ENCODE results near the gene CLIP1.
"Not testable (repeated sequence)": the region's sequence is repeated elsewhere in the genome, so short reads cannot be mapped to it uniquely, and the experiment has no call there.

CLIP1 gene

DNA sequence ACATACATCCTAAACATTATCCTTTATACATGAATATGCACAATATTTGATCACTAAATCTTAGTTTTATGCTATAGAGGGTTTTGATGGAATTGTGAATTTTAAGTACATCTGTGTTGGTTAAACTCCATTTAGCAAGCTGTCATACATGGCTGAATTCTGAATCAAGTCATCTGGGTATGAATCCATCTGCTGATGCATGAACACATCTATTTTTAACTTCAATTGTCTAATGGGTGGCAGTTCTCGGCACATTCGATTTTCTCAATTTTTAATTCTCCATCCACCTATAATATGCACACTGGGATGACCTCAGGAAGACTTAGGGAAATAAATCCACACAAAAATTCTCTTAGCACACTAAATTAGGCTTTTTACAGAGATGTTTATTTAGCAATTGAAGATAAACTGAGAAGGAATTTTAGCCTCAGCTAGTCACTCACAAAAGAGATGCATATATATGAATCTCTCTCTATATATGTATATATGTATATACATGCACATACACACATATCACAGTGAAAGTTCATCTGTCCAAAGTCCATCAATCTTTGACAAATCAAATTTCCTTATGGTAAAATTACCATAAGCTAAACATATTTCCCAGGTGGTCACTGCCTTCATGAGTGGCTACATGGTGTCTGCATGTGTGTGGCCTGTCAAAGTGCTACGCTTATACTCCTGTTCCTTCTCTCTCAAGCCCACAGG, 111.7 kb downstream of the CLIP1 start:
- peak; percentile 24 for DNase-seq (ENCODE audit: low spot score)

DNA sequence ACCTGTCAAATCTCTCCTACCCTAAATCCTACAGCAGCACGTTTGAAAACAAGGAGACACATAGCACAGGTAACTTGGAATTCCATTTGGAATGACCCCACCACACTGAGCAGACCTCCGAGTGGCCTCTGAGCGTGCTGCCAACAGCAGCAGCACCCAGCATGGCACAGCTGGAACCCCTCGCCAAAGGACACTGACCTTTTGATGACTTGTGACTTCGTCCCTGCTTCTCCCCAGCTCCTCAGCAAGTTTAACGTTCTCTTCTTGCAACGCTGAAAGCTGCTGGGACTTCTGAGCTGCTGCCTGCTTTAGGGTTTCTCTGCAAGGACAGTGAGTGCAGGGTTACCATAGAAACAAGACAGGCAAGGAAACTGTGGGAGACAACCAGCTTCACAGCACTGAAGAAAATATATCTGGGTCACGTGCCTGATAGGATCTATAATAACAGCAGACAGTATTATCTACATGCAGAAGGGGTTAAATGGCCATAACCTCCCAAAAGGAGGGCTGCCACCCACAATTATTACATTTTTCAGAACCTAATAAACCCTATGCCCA, 112.8 kb downstream of the CLIP1 start:
- DNase-seq (ENCODE audit: low spot score): peak; percentile 60

DNA sequence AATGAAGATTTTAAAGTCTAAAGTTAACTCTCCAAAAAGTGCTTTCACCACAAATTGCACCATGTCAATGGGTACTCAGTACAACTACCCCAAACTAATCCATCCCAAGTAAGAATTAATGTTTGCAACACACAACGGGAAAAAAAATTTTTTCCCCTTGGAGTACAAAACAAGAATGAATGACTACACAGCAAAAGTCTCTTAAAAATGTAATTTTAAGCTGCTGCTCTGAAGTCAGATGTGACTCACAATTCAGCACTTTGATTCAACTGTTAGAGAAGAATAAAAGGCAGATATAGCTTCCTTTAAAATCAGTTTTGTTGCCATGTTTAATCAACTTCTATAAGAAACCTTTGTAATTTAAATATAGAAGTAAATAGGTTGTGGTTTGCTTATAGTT, 113.7 kb downstream of the CLIP1 start:
- no peak for DNase-seq (ENCODE audit: low spot score)

DNA sequence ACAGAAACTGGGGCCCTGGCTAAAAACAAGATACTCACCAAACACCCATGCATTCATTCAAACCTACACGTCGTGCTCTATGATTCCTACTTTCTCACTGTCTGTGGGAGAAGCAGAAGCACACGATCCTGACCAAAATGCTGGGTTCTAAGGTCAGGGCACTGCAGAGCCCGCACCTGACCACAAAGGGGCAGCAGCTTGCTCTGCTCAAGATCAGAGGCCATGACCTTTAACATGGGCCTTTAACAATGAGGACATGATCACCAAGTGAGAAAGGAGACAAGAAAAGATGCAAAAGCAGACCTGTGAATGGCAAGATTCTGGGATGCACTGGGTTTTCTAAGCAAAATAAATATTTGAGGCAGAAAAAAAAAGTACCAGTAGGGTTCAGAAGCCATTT, 116.1 kb downstream of the CLIP1 start:
- no peak for DNase-seq (ENCODE audit: low spot score)

DNA sequence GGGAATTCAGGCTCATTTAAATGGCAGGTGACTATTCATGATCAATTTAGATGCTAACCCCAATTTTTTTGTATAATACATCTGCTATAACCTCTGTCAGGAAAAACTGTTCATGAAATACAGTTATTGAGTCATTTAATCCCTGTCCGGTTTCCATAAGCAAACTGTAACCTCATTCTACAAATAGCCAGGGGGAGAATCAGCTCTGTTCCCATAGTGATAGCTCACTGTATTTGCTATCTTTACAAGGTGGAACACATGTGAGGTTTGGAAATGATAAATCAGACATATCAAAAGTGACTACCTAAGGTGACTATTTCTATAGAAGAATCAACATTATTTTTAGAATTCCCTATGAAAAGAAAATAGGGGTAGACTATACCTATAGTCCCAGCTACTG, 117.5 kb downstream of the CLIP1 start:
- DNase-seq (ENCODE audit: low spot score): no peak

DNA sequence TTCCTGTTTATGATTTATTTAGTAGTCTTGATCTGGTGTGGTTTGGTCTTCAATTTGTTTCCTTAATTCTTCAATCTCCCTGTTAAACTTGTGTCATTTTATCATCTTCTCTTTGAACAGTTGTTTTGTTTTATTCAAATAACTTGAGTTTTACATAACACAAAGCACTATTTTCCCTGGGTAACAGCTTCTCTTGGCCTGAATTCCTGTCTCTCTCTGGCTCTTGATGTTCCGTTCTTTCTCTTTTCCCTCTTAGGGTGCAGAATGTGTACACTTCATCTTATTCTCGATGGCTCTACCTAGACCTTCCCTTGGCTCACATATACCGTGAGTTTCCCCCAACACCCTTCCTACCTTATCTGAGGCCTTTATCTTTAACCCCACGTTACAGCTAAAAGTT, 119.4 kb downstream of the CLIP1 start:
- DNase-seq (ENCODE audit: low spot score): peak; percentile 33

DNA sequence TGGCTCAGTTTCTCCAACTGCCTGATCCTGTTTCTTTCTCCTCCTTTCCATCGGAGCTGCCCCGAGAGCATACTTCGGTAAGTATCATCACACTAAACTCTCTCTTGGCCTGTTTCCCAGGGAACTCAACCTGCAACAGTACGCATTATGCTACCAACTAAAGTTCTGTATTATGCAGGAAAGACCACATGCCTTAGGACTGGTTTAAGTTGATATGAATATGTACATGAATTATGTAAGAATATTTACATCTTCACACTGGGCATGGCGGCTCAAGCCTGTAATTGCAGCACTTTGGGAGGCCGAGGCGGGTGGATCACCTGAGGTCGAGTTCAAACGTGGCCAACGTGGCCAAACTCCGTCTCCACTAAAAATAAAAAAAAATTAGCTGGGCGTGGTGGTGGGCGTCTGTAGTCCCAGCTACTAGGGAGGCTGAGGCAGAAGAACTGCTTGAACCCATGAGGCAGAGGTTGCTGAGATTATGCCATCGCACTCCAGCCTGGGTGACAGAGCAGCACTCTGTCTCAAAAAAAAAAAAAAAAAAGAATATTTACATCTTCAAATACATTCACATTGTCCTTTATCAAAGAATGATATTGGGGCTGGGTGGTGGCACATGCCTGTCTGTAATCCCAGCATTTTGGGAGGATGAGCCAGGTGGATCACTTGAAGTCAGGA, 124.3 kb downstream of the CLIP1 start:
- no peak for DNase-seq (ENCODE audit: low spot score)

DNA sequence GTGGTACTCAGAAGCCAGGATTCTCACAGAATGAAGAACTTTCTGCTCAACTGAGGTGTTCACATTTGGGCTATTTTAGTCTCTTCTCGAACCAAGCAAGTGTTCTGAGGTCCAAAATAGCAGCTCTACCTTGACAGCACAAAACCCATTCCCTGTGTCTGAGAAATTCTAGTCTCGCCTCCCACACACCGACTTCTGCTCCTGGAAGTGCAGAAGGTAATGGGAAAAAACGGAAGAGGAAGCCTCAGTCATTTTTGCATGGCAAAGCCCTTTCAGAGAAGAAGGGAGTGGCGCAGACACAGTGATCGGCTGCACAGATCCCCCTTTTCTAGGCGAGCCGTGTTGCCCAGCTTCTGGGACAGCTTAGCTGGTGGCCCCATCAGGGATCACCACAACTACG, 125.0 kb downstream of the CLIP1 start:
- no peak for DNase-seq (ENCODE audit: low spot score)

DNA sequence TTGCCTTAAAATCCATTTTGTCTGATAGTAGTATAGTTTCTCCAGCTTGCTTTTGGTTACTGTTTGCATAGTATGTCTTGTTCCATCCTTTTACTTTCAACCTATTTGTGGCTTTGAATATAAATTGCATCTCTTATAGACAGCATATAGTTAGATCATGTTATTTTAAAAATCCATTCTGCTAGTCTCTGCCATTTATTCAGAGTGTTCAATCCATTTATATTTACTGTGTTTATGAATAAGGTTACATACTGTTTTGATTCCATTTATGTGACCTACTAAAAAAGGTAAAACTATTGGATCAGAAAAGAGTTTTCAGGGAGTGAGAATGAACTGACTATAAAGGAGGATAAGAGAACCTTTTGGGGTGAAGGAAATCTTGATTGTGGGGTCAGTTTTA, 126.6 kb downstream of the CLIP1 start:
- DNase-seq (ENCODE audit: low spot score): no peak

DNA sequence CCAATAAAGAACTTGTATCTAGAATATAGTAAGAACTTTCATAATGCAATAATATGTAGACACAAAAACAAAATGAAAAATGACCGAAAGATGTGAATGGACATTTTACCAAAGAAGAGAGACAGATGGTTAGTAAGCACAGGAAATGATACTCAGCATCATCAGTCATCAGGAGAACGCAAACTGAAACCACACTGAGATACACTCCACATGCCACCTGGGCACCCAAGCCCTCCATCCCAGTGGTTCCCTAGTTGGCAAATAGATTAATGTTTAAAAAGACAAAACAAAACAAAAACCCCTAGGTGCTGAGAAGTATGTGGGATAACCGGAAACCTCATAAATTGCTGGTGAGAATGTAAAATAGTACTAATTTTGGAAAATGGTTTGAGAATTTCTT, 129.4 kb downstream of the CLIP1 start:
- no peak for DNase-seq (ENCODE audit: low spot score)

DNA sequence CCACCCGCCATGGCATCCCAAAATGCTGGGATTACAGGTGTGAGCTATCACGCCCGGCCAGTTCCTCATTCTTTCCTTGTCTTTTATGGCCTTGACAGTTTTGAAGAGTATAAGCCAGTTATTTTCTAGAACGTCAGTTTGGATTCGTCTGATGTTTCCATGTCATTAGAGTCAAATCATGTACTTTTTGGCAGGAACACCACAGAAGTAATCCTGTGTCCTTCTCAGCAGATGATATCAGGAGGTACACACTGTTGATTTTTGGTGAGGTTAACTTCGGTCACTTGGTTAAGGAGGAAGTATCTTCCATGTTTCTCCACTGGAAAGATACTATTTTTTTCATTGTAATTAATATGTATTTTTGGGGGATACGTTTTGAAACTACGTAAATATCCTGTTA, 131.0 kb downstream of the CLIP1 start:
- DNase-seq (ENCODE audit: low spot score): no peak

DNA sequence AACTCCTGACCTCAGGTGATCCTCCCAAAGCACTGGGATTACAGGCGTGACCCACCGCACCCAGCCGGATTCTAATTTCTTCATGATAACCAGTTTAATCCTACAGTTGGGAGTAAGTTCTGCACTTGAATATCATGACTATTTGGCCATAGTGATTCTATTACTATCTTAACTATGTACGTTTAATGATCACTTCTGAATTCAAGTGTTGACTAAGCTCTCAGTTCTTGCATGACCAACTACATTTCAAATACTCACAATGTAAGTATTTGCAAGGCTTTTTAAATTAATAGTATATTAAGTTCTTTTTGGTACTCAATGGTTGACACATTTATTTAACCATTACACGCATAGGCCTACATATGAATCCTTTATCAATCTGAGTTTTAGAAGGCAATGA, 138.8 kb downstream of the CLIP1 start:
- no peak for DNase-seq (ENCODE audit: low spot score)

DNA sequence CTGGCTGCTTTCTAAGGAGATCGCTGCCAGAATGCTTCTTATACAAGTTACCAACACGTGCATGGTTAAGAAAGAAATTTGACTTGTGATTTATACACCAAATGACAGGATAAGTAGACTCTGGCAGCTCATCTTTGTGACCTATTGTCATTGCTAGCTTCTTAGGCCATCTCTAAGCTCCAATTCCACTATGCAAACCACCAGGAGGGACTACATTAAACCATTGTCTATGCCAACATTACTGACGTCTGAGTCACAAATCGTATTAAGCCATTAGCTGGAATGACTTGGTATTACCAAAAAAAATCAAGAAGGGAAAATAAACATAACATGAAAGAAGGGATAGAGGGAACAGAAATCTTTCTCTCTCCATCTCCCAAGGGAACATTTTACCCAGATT, 140.4 kb downstream of the CLIP1 start:
- no peak for DNase-seq (ENCODE audit: low spot score)

DNA sequence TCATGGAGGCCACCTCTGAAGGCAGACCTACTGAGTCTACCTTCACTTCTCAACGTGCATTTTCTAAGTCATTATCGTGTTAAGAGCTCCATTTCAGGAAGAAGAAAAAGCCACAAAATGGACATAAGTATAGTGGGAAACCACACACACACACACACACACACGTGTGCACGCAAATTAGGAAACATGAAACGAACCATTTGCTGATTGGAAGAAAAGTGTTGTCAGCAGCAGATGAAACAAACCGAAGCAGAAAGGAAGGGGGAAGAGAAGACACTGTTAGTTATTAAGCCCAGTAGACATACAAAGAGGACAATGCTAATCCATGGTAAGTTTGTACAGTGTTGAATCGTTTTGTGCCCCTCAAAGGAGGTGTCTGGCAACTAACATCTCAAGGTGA, 146.2 kb downstream of the CLIP1 start:
- DNase-seq (ENCODE audit: low spot score): no peak

DNA sequence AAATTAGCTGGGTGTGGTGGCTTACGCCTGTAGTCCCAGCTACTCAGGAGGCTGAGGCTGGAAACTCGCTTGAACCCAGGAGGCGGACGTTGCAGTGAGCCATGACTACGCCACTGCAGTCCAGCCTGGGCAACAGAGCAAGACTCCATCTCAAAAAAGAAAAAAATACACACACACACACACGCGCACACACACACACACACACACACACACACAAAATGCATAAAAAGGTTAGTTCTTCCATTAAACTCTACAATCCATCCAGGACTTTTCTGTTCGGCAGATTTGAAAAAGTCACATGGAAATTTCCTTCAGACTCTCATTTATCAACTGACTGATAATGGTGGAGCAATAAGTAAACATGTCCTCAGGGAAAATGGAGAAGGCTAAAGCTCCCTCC, 147.0 kb downstream of the CLIP1 start:
- DNase-seq (ENCODE audit: low spot score): no peak

DNA sequence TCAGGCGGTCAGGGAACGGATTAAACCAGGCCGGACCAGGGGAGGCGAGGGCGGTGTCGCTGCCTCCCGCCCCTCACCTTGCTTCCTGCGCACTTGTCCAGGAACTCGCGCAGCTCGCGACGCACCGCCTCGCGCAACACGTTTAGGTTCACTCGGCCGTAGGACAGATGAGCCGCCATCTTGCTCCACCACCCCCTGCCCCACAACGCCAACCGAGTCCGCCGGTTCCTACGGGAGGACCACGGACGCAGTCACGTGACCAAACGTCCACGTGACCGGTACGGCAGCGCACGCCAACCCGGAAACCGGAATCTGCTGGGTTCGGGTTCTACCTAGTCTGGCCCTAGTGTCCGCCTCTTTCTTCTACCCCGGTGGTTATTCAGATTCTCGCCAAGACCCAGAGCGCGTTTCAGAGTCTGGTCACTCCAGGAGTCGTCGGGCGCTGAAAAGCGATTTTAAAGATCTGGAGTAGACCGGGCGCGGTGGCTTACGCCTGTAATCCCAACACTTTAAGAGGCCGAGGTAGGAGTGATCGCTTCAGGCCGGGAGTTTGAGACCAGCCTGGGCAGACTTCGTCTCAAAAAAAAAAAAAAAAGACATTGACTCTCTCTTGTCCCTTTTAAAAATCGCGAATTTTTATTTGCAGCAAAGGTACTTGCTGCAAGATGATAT, 156.1 kb downstream of the CLIP1 start, which contains the start of gene VPS33A:
VPS33A (minus strand) TSS at position 265 of the 672 bp plus-strand sequence; CDS start at position 179, 86 bp downstream.
- peak; percentile 97 for DNase-seq (ENCODE audit: low spot score)

DNA sequence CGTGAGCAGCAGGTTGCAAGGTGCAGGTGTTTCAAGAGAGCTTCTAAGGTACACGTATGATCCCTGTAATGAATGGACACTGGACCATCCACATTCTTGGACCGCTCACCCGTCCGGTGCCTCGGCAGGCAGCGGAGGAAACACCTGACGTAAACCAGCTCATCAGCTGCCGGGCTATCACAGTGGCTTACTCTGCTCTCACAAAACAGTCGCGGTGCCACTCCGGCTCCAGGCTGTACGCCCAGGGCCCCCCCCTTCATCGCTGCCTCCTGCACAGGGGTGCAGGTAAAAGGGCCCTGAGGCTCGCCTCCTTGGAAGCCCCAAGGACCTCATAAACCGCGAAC, 156.6 kb downstream of the CLIP1 start:
- peak; percentile 51 for DNase-seq (ENCODE audit: low spot score)

DNA sequence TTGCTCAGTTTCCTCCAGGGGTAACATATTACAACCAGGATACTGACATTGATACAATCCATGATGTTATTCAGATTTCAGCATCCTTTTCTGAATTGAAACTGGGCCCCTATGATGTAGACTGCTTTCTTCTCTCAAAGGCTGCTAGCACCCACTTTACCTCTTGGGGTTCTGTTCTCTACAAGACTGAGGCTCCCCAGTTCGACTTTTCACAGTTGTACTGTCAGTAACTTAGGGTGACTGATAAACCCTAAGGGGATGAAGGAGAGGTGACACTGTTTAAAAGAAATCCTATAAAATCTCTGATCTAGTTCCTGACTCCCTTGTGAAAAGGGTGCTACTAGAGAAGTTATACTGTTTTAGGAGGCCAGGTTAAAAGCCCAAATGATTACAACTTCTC, 157.0 kb downstream of the CLIP1 start:
- DNase-seq (ENCODE audit: low spot score): no peak

DNA sequence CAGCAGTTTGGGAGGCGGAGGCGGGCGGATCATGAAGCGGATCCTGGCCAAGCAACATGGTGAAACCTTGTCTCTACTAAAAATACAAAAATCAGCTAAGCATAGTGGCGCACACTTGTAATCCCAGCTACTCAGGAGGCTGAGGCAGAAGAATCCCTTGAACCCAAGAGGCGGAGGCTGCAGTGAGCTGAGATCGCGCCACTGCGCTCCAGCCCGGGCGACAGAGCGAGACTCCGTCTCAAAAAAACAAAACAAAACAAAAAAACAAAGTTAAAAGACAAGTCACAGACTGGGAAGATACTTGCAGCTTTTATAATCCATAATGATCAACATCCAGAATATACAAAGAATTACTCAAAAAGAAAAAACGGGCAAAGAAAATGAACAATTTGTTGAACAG, 161.7 kb downstream of the CLIP1 start:
- DNase-seq (ENCODE audit: low spot score): not testable (repeated sequence)

DNA sequence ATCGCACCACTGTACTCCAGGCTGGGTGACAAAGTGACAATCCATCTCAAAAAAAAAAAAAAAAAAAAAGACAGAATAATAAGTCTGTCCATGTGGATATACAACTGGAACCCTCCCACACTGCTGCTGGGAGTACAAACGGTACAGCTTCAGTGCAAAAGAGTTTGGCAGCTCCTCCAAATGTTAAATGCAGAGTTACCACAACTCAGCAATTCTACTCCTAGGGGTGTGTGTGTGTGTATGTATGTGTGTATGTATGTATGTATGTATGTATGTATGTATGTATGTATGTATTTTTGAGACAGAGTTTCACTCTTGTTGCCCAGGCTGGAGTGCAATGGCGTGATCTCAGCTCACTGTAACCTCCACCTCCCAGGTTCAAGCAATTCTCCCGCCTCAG, 163.5 kb downstream of the CLIP1 start:
- DNase-seq (ENCODE audit: low spot score): peak; percentile 32

DNA sequence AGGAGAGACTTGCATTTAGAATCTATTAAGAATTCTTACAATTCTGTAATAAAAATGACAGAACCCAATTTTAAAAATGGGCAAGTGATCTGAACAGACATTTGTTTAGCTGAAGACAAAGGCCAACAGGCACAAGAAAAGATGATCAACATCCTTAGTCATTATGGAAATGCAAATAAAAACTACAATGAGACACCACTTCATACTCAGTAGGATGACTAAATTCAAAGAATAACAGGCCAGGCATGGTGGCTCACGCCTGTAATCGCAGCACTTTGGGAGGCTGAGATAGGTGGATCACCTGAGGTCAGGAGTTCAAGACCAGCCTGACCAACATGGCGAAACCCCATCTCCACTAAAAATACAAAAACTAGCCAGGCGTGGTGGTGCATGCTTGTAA, 164.0 kb downstream of the CLIP1 start:
- not testable (repeated sequence) for DNase-seq (ENCODE audit: low spot score)

DNA sequence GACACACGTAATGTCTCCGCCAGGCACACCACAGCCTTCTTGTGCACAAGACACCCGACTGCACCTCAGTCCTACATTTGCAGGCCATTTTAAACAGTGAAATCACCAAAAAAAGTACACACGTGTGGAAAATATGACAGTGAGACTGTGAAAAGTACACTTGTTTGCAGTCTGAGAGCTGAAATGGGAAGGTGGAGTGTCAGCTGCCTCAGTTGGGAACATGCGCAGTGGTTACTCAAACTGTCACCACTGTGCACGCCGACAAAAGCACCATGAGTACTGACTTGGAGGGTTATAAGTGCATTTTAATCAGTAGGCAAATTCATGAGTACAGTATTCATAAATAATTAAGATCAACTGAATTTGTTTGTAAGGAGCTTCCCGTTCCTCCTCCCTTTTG, 171.9 kb downstream of the CLIP1 start:
- DNase-seq (ENCODE audit: low spot score): no peak

DNA sequence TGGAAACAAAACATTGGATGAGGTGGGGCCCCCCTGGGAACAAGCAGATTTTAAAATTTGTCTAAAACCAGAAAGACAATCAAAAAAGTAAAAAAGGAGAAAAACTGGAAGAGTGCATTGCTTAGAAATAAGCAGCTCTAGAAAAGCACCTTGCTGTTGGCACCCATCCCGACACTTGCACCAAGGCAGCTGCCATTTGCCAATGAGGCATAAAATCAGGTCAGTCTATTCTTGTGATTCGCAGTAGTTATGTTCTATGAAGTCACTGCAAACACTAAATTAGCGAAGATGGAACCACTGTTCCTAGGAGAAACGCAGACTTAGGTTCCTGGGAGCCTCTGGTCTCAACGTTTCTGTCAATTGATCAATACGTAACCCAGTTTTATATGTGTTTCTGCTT, 172.4 kb downstream of the CLIP1 start:
- DNase-seq (ENCODE audit: low spot score): no peak
